GM21786 (cell line): ENCODE measurements around the gene ACOT2.
A peak's percentile ranks its signal among the peaks of the same experiment; 100 is the strongest.
"Not testable (repeated sequence)": the region's sequence is repeated elsewhere in the genome, so short reads cannot be mapped to it uniquely, and the experiment has no call there.

Source experiments
- ATAC-seq: cut with Tn5 transposase; IDR thresholded peaks from one replicate; pipeline ENCODE4 v1.9.1; 2021; ENCODE audit not compliant: unreplicated experiment

Gene ACOT2, protein sequence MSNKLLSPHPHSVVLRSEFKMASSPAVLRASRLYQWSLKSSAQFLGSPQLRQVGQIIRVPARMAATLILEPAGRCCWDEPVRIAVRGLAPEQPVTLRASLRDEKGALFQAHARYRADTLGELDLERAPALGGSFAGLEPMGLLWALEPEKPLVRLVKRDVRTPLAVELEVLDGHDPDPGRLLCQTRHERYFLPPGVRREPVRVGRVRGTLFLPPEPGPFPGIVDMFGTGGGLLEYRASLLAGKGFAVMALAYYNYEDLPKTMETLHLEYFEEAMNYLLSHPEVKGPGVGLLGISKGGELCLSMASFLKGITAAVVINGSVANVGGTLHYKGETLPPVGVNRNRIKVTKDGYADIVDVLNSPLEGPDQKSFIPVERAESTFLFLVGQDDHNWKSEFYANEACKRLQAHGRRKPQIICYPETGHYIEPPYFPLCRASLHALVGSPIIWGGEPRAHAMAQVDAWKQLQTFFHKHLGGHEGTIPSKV

DNA sequence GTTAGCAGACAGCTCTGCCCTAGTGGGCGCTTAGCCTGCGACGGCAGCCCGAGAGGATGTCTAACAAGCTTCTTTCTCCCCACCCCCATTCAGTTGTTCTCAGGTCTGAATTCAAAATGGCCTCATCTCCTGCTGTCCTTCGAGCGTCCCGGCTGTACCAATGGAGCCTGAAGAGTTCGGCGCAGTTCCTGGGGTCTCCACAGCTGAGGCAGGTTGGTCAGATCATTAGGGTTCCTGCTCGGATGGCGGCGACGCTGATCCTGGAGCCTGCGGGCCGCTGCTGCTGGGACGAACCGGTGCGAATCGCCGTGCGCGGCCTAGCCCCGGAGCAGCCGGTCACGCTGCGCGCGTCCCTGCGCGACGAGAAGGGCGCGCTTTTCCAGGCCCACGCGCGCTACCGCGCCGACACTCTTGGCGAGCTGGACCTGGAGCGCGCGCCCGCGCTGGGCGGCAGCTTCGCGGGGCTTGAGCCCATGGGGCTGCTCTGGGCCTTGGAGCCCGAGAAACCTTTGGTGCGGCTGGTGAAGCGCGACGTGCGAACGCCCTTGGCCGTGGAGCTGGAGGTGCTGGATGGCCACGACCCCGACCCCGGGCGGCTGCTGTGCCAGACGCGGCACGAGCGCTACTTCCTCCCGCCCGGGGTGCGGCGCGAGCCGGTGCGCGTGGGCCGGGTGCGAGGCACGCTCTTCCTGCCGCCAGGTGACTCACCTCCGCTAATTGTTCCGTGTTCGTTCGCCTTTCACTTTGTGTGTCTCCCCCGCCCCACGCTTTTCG is at the start of gene ACOT2:
ACOT2 (plus strand) TSS at position 29 of the 774 bp plus-strand sequence; CDS start at position 57, 28 bp downstream.
- ATAC-seq, result peak; percentile 67

DNA sequence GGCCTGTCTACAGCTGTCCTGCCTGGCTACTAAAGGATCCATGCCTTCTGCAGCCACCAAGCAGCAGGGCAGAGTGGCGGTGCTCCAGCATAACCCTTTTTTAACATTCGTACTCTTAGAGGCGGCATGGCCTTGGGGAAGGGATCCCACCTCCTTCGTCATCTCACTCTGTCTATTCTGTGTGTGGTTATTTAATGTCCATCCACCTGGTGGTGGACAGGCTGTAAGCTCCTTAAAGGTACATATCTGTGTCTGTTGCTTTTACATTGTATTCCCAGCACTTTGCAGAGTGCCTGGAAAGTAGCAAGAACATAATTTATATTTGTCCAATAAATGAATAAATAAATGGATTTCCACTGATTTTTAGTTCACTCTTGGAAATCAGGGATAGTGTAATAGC is 47.8 kb upstream of the ACOT2 start:
- no peak for ATAC-seq

DNA sequence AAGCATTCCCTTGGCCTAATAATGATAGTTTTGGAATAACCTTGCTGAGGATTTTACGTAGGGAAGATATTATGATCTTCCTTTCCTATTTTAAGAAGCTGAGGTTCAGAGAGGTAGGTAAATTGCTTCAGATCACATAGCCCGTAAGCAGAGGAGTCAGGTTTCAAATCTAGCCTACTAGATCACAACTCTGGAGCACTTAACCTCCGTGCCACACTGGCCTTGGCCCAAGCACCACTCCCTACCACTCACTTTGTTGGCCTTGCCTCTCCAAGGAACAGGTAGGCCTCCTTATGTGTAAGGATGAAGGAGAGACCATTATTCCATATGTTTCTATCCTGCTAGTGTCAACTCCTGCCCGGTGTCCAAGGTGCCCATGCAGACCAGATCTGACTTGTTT is 44.5 kb upstream of the ACOT2 start:
- no peak for ATAC-seq

DNA sequence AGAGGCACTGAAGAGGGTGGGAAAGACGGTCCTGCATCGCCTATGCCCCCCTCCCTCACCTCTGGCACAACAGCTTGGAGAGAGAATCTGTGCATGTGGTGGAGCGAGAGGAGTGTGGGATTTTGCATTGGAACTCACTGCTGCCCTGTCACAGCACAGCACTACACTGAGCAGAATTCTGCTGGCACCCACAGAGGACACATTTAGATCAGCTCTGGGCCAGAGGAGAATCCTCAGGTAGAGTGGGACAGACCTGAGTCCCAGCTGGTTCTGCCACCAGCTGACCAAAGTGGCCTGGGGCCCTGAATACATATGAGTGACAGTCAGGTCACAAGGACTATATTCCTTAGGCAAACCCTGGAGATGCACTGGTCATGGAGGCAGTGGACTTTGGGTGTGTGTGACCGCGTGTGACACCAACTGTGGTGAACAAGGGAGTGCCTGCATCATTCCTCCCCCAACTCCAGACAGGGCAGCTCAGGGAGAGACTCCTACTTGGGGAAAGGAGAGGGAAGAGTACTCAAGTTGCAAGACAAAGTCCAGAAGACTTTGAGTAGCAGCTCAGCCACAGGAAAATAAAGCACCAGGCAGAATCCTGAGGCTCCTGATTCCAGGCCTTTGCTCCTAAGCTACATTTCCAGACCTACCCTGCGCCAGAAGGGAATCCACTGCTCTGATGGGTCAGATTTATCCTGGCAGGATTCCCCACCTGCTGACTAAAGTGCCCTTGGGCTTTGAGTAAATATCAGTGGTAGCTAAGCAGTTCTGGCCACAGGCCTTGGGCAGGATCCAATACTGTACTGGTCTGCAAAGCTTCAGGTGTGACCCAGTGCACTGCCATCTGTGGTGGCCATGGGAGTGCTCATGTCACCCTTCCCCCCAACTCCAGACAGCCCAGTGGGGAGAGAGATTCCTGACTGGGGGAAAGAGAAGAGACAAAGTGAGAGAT is 42.7 kb upstream of the ACOT2 start:
- no peak for ATAC-seq

DNA sequence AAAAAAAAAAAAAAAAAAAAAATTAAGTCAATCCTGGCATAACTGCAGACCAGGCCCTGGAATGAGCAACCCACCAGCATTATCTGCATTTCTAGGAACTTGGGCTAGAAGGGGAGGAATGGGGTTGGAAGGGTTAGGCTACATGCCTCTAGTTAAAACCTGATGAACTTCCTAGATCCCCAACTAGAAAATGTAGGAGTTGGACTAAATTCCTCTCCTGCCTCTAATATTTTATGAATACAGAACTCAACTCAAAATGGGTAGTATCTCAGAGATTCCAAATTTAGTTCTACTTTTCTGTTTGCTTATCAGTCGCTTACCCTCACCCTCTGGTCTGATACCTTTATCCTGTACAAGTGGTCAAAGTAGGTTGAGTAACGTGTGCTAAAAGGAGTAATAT is 39.7 kb upstream of the ACOT2 start:
- ATAC-seq, result not testable (repeated sequence)

DNA sequence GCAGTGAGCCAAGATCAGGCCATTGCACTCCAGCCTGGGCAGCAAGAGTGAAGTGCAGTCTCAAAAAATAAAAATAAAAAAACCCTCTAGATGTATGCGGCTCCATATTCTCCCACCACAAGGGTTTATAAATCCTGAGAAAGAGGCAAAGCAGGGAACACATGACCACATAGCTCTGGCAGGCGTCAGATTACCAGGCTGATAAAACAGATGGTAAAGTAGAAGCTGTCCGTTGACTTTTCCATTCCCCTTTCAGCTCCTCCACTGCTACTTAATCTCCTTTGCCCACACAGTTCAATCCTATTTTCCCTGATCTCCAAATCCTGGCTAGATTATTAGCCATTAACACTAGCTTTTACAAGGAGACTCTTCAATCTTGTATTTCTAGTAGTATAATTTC is 37.0 kb upstream of the ACOT2 start:
- ATAC-seq, result not testable (repeated sequence)

DNA sequence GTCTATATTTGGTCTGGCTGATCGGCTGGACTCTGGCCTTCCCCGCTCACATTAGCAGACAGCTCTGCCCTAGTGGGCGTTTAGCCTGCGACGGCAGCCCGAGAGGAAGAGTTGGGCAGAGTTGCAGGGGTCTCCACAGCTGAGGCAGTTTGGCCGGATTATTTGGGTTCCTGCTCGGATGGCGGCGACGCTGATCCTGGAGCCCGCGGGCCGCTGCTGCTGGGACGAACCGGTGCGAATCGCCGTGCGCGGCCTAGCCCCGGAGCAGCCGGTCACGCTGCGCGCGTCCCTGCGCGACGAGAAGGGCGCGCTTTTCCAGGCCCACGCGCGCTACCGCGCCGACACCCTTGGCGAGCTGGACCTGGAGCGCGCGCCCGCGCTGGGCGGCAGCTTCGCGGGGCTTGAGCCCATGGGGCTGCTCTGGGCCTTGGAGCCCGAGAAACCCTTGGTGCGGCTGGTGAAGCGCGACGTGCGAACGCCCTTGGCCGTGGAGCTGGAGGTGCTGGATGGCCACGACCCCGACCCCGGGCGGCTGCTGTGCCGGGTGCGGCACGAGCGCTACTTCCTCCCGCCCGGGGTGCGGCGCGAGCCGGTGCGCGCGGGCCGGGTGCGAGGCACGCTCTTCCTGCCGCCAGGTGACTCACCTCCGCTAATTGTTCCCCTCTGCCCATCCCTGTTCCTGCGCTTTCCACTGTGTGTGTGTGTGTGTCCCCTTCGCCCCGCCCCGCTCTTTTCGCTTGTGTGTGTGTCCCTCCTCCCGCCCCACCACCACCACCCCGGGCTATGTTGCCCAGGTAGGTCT is 31.6 kb upstream of the ACOT2 start:
- not testable (repeated sequence) for ATAC-seq

DNA sequence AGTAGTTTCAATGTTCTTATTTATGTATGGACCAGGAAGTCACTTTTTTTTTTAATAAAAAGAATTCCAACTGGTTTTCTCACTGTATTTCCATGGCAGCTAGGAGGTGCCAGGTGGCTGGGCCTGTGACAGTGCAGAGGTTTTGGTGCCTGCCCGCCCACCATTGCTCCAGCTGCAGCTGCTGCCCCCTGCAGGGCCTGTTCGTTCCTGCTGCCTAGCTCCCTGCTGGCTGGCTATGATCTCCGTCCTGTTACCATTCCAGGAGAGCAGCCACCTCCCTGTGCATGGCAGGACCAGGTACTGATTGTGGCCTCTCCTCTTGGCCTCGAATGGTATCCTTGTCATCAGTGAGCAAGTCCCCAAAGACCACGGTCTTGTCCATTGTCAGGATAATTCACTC is 30.0 kb upstream of the ACOT2 start:
- ATAC-seq, result peak; percentile 70

DNA sequence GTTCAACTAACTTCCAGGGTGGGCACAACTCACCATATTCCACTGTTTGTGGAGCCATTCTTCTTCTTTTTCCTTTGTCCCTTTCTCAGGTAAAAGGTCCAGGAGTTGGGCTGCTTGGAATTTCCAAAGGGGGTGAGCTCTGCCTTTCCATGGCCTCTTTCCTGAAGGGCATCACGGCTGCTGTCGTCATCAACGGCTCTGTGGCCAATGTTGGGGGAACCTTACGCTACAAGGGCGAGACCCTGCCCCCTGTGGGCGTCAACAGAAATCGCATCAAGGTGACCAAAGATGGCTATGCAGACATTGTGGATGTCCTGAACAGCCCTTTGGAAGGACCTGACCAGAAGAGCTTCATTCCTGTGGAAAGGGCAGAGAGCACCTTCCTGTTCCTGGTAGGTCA is 26.1 kb upstream of the ACOT2 start:
- ATAC-seq, result not testable (repeated sequence)

DNA sequence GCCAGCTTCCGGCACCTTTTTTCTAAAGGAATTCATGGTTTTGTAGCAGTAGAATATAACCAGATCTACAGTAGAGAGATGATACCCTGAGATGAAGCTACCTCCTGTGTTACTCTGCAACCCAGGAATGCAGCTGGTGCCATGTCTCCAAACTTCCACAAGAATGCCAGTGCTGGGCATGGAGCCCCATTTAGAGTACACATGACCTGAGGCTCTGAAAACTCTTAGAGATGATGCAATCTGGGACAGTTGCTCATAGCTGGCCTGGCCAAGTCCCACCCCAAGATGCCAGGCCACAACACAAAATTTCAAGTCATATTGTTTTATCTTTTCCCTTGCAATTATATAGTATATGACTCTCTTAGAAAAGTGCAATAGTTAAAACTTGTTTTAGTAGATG is 23.7 kb upstream of the ACOT2 start:
- ATAC-seq, result not testable (repeated sequence)

DNA sequence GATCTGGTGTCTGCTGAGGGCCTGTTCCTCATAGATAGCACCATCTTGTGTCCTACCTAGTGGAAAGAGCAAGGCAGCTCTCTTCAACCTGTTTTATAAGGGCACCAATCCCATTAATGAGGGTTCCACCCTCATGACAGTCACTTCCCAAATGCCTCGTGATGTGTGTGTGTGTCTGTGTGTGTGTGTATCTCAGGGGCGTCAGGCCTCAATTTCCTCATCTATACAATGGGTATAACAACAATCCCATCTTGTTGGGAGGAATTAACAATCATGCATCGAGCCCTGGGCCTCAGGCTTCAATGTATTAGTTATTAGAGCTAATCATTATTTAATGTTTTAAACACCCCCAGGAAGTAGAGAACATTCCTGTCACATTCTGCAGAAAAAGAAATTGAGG is 19.9 kb upstream of the ACOT2 start:
- ATAC-seq, result not testable (repeated sequence)

DNA sequence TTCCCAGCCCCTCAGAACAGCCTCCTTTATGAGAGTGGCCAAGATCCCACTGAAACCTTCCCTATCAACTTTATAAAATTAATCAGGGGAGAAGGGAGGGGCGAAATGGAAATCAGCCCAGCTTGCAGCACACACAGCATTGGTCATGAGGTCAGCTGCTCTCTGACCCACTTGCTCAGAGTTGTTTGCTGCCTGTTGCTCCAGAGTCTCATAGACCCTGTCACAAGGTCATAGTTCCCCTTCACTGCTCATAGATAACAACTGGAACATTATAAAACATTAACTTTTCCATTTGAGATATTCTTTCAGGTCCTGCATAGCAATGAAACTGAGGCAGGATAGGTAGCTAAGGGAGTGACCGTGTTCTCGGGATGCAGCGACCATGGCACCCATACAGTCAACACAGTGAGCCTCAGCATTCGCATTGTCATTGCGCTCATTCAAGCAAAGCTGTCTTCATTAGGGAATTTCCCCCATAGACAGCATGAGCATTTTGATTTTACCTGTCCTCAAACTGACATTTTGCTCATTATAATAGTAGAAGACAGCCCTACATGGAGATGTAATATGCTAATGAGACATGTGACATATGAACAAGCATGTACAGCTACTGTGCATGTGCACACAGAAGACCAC is 19.0 kb upstream of the ACOT2 start:
- not testable (repeated sequence) for ATAC-seq

DNA sequence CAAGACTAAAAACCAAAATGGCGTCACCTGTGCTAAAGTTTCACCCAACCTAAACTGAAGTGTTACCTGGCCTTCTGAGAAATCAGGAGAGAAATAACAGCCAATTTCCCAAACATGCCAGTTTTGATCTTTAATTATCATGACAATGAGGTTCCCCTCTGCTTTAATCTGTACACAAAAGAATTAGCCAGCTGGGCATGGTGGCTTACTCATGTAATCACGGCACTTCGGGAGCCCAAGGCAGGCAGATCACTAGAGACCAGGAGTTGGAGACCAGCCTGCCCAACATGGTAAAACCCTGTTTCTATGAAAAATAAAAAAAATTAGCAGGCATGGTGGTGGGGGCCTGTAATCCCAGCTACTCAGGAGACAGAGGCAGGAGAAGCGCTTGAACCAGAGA is 15.2 kb upstream of the ACOT2 start:
- no peak for ATAC-seq

DNA sequence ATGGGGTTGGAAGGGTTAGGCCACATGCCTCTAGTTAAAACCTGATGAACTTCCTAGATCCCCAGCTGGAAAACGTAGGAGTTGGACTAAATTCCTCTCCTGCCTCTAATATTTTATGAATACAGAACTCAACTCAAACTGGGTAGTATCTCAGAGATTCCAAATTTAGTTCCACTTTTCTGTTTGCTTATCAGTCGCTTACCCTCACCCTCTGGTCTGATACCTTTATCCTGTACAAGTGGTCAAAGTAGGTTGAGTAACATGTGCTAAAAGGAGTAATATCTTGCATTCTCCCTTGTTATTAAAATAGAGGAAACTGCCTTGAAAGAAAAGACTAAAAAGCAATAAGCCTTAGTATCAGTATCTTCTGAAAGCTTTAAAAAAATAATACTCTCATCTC is 11.8 kb upstream of the ACOT2 start:
- not testable (repeated sequence) for ATAC-seq

DNA sequence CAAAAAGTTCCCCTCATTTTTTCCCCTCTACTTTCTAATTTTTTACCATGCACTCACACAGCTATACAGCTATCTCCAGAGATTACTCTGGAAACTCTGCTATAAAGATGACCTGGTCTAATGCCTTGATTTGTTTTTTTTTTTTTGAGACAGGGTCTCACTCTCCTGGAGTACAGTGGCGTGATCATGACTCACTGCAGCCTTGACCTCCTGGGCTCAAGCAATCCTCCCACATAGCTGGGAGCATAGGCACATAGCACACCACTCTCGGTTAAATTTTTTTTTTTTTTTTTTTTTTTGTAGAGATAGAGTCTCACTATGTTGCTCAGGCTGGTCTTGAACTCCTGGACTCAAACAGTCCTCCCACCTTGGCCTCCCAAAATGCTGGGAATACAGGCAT is 10.8 kb upstream of the ACOT2 start:
- not testable (repeated sequence) for ATAC-seq

DNA sequence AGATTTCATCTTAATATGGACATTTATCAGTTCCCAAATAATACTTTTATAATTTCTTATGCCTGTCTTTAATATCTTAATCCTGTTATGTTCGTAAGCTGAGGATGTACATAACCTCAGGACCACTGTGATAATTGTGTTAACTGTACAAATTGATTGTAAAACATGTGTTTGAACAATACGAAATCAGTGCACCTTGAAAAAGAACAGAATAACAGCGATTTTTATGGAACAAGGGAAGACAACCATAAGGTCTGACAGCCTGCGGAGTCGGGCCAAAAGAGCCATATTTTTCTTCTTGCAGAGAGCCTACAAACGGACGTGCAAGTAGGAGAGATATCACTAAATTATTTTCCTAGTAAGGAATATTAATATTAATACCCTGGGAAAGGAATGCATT is 6.8 kb upstream of the ACOT2 start:
- ATAC-seq, result not testable (repeated sequence)

DNA sequence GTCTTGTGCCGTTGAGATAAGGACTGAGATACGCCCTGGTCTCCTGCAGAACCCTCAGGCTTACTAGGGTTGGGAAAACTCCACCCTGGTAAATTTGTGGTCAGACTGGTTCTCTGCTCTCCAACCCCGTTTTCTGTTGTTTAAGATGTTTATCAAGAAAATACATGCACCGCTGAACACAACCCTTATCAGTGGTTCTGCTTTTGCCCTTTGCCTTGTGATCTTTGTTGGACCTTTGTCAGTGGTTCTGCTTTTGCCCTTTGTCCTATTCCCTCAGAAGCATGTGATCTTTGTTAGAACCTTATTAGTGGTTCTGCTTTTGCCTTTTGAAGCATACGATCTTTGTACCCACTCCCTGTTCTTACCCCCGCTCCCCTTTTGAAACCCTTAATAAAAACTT is 6.3 kb upstream of the ACOT2 start:
- not testable (repeated sequence) for ATAC-seq

DNA sequence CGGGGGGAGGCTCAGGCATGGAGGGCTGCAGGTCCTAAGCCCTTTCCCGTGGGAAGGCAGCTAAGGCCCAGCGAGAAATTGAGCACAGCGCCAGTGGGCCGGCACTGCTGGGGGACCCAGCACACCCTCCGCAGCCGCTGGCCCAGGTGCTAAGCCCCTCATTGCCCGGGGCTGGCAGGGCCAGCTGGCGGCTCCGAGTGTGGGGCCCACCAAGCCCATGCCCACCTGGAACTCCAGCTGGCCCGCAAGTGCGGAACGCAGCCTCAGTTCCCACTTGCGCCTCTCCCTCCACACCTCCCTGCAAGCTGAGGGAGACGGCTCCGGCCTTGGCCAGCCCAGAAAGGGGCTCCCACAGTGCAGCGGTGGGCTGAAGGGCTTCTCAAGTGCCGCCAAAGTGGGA is 2.6 kb upstream of the ACOT2 start:
- not testable (repeated sequence) for ATAC-seq

DNA sequence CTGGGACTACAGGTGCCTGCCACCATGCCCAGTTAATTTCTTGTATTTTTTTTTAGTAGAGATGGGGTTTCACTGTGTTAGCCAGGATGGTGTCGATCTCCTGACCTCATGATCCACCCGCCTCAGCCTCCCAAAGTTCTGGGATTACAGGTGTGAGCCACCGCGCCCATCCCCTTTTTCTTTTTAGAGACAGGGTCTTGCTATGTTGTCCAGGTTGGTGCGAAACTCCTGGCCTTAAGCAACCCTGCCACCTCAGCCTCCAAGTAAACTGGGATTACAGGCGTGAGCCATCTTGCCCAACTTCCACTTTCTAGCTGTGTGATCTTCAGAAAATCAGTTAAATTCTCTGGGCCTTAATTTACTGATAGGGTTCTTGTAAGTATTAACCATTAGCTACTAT is 2.1 kb upstream of the ACOT2 start:
- ATAC-seq, result not testable (repeated sequence)

DNA sequence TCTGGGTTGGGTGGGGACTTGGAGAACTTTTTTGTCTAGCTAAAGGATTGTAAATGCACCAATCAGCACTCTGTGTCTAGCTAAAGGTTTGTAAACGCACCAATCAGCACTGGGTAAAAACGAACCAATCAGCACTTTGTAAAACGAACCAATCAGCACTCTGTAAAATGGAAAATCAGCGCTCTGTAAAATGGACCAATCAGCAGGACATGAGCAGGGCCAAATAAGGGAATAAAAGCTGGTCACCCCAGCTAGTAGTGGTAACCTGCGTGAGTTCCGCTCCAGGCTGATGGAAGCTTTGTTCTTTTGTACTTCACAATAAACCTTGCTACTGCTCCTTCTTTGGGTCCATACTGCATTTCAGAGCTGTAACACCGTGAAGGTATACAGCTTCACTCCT is 1.7 kb upstream of the ACOT2 start:
- no peak for ATAC-seq
